Activated naive CD8-positive, alpha-beta T cell (primary cell): ENCODE results near the gene ARPP19.
"Not testable (repeated sequence)": the region's sequence is repeated elsewhere in the genome, so short reads cannot be mapped to it uniquely, and the experiment has no call there.

Experiments used
- H3K27ac Mint-ChIP-seq: one replicate; pipeline ENCODE4 v1.8.0; 2021; ENCODE audit warnings: mixed read lengths
- H3K27me3 Mint-ChIP-seq: one replicate; pipeline ENCODE4 v1.8.0; 2021; ENCODE audit warnings: mixed read lengths
- H3K36me3 Mint-ChIP-seq: one replicate; pipeline ENCODE4 v1.8.0; 2021; ENCODE audit warnings: mixed read lengths
- H3K4me1 Mint-ChIP-seq: one replicate; pipeline ENCODE4 v1.8.0; 2021; ENCODE audit warnings: low read depth, mixed read lengths
- H3K4me3 Mint-ChIP-seq: one replicate; pipeline ENCODE4 v1.8.0; 2021; ENCODE audit warnings: mild to moderate bottlenecking, mixed read lengths
- H3K9me3 Mint-ChIP-seq: one replicate; pipeline ENCODE4 v1.8.0; 2021; ENCODE audit warnings: low read depth, mixed read lengths

The ARPP19 gene

GRCh38 chr15:52528564-52529340 is 40.1 kb downstream of the ARPP19 start, which contains the start of gene MYO5A:
MYO5A (minus strand) TSS chr15:52528880; CDS start chr15:52528806, 74 bp downstream.
- Mint-ChIP-seq H3K36me3 (no peaks in the 10 kb centered on the region), H3K27ac (peak within 1 kb of the TSS; percentile 87), H3K27me3 (no peaks in the 10 kb centered on the region), H3K9me3 (no peaks in the 10 kb centered on the region), H3K4me3 (peak within 1 kb of the TSS; percentile 96), H3K4me1 (peaks cover 29% of the 10 kb centered on the region)

GRCh38 chr15:52527911-52528563 is 40.8 kb downstream of the ARPP19 start:
- no peaks in the 10 kb centered on the region for H3K27me3 Mint-ChIP-seq
- H3K9me3 Mint-ChIP-seq = no peaks in the 10 kb centered on the region
- no peaks in the 10 kb centered on the region for H3K36me3 Mint-ChIP-seq
- H3K27ac Mint-ChIP-seq = peak overlapping the region; percentile 85
- H3K4me3 Mint-ChIP-seq = peak overlapping the region; percentile 96
- H3K4me1 Mint-ChIP-seq = peaks cover 33% of the 10 kb centered on the region

GRCh38 chr15:52527196-52527910 is 41.5 kb downstream of the ARPP19 start:
- H3K4me1 Mint-ChIP-seq = peaks cover 36% of the 10 kb centered on the region
- H3K36me3 Mint-ChIP-seq = no peaks in the 10 kb centered on the region
- no peaks in the 10 kb centered on the region for H3K9me3 Mint-ChIP-seq
- no peak overlapping the region for H3K27ac Mint-ChIP-seq
- peak overlapping the region; percentile 96 for H3K4me3 Mint-ChIP-seq
- no peaks in the 10 kb centered on the region for H3K27me3 Mint-ChIP-seq

GRCh38 chr15:52524223-52525136 is 44.4 kb downstream of the ARPP19 start:
- H3K9me3 Mint-ChIP-seq = no peaks in the 10 kb centered on the region
- no peaks in the 10 kb centered on the region for H3K27me3 Mint-ChIP-seq
- H3K4me3 Mint-ChIP-seq = no peak overlapping the region
- no peak overlapping the region for H3K27ac Mint-ChIP-seq
- no peaks in the 10 kb centered on the region for H3K36me3 Mint-ChIP-seq
- H3K4me1 Mint-ChIP-seq = peaks cover 33% of the 10 kb centered on the region

- Mint-ChIP-seq H3K9me3 (no peaks in the 10 kb centered on the region), H3K36me3 (no peaks in the 10 kb centered on the region), H3K27me3 (no peaks in the 10 kb centered on the region), H3K27ac (no peak overlapping the region), H3K4me3 (no peak overlapping the region), H3K4me1 (peaks cover 37% of the 10 kb centered on the region)
Measured at GRCh38 chr15:52523647-52524046, 45.2 kb downstream of the ARPP19 start.

GRCh38 chr15:52523192-52523591 is 45.6 kb downstream of the ARPP19 start:
- no peaks in the 10 kb centered on the region for H3K27me3 Mint-ChIP-seq
- H3K9me3 Mint-ChIP-seq = no peaks in the 10 kb centered on the region
- H3K36me3 Mint-ChIP-seq = no peaks in the 10 kb centered on the region
- no peak overlapping the region for H3K4me3 Mint-ChIP-seq
- H3K4me1 Mint-ChIP-seq = peaks cover 38% of the 10 kb centered on the region
- H3K27ac Mint-ChIP-seq = no peak overlapping the region

- H3K4me1 Mint-ChIP-seq = peaks cover 25% of the 10 kb centered on the region
- H3K9me3 Mint-ChIP-seq = no peaks in the 10 kb centered on the region
- no peaks in the 10 kb centered on the region for H3K27me3 Mint-ChIP-seq
- no peaks in the 10 kb centered on the region for H3K36me3 Mint-ChIP-seq
- no peak overlapping the region for H3K27ac Mint-ChIP-seq
- no peak overlapping the region for H3K4me3 Mint-ChIP-seq
Measured at GRCh38 chr15:52521682-52522081, 47.1 kb downstream of the ARPP19 start.

GRCh38 chr15:52520421-52520820 is 48.4 kb downstream of the ARPP19 start:
- Mint-ChIP-seq H3K27me3 (no peaks in the 10 kb centered on the region), H3K4me3 (no peak overlapping the region), H3K9me3 (no peaks in the 10 kb centered on the region), H3K4me1 (peaks cover 21% of the 10 kb centered on the region), H3K36me3 (no peaks in the 10 kb centered on the region), H3K27ac (no peak overlapping the region)

GRCh38 chr15:52518487-52519371 is 50.1 kb downstream of the ARPP19 start:
- H3K4me1 Mint-ChIP-seq = peaks cover 19% of the 10 kb centered on the region
- no peaks in the 10 kb centered on the region for H3K36me3 Mint-ChIP-seq
- no peak overlapping the region for H3K4me3 Mint-ChIP-seq
- H3K9me3 Mint-ChIP-seq = no peaks in the 10 kb centered on the region
- H3K27ac Mint-ChIP-seq = no peak overlapping the region
- no peaks in the 10 kb centered on the region for H3K27me3 Mint-ChIP-seq

- Mint-ChIP-seq H3K4me1 (peaks cover 11% of the 10 kb centered on the region), H3K27me3 (no peaks in the 10 kb centered on the region), H3K9me3 (no peaks in the 10 kb centered on the region), H3K4me3 (no peak overlapping the region), H3K36me3 (no peaks in the 10 kb centered on the region), H3K27ac (no peak overlapping the region)
Measured at GRCh38 chr15:52517014-52517413, 51.8 kb downstream of the ARPP19 start.

GRCh38 chr15:52515343-52515742 is 53.5 kb downstream of the ARPP19 start:
- H3K9me3 Mint-ChIP-seq = no peaks in the 10 kb centered on the region
- H3K36me3 Mint-ChIP-seq = no peaks in the 10 kb centered on the region
- no peak overlapping the region for H3K27ac Mint-ChIP-seq
- peaks cover 16% of the 10 kb centered on the region for H3K4me1 Mint-ChIP-seq
- H3K27me3 Mint-ChIP-seq = no peaks in the 10 kb centered on the region
- H3K4me3 Mint-ChIP-seq = no peak overlapping the region

GRCh38 chr15:52514482-52514881 is 54.3 kb downstream of the ARPP19 start:
- H3K4me1 Mint-ChIP-seq = peaks cover 19% of the 10 kb centered on the region
- no peaks in the 10 kb centered on the region for H3K9me3 Mint-ChIP-seq
- no peaks in the 10 kb centered on the region for H3K27me3 Mint-ChIP-seq
- no peaks in the 10 kb centered on the region for H3K36me3 Mint-ChIP-seq
- no peak overlapping the region for H3K27ac Mint-ChIP-seq
- no peak overlapping the region for H3K4me3 Mint-ChIP-seq

- not testable (repeated sequence) for H3K9me3 Mint-ChIP-seq, H3K27ac Mint-ChIP-seq, H3K4me3 Mint-ChIP-seq, H3K27me3 Mint-ChIP-seq, H3K36me3 Mint-ChIP-seq
- peaks cover 16% of the 10 kb centered on the region for H3K4me1 Mint-ChIP-seq
Measured at GRCh38 chr15:52512869-52513268, 56.0 kb downstream of the ARPP19 start.

- H3K27me3 Mint-ChIP-seq = no peaks in the 10 kb centered on the region
- H3K36me3 Mint-ChIP-seq = no peaks in the 10 kb centered on the region
- peaks cover 18% of the 10 kb centered on the region for H3K4me1 Mint-ChIP-seq
- no peaks in the 10 kb centered on the region for H3K9me3 Mint-ChIP-seq
- H3K4me3 Mint-ChIP-seq = no peak overlapping the region
- no peak overlapping the region for H3K27ac Mint-ChIP-seq
Measured at GRCh38 chr15:52511084-52511483, 57.7 kb downstream of the ARPP19 start.
